Uterus (tissue), 4 donors: ENCODE results near the gene TUT4. TPM values are rescaled to one million over a fixed set of nuclear protein-coding genes. Genes with fewer than 3 reads are reported as not detected.

Experiments used
- DNase-seq, 2 donors: peaks; one replicate each; pipeline ENCODE4 v3.0.0-alpha.2; 2019 to 2020
- H3K27ac ChIP-seq, 2 donors: fragments of 200-600 bp; sonication (generic); 1 replicate in 1 of 2; 2 replicates in 1 of 2; pipeline ENCODE4 v1.5.1; 2016 to 2018
- H3K27me3 ChIP-seq, 2 donors: fragments of 200-600 bp; sonication (generic); one replicate each; pipeline ENCODE4 v1.5.1; 2018 to 2019; ENCODE audit warnings: control low read depth in 1 of 2
- H3K36me3 ChIP-seq, 2 donors: fragments of 200-600 bp; sonication (generic); one replicate each; pipeline ENCODE4 v1.5.1; 2019; ENCODE audit warnings: control low read depth in 1 of 2
- H3K4me1 ChIP-seq, 2 donors: fragments of 200-600 bp; sonication (generic); one replicate each; pipeline ENCODE4 v1.5.1; 2018 to 2019; ENCODE audit warnings: control low read depth in 1 of 2
- H3K4me3 ChIP-seq, 2 donors: fragments of 200-600 bp; sonication (generic); 1 replicate in 1 of 2; 2 replicates in 1 of 2; pipeline ENCODE4 v1.5.1; 2018 to 2019; ENCODE audit warnings: mild to moderate bottlenecking in 1 of 2
- H3K9me3 ChIP-seq, 2 donors: fragments of 200-600 bp; sonication (generic); one replicate each; pipeline ENCODE4 v1.5.1; 2019; ENCODE audit warnings: control low read depth in 1 of 2
- POLR2A ChIP-seq, 2 donors: fragments of 450-650 bp; IDR thresholded peaks; one replicate each; pipeline ENCODE4 v1.6.1; 2016; ENCODE audit warnings: antibody characterized with exemption in 2 of 2, mild to moderate bottlenecking in 1 of 2, moderate library complexity in 1 of 2
- intact Hi-C: fragments of 100-400 bp; cut with DNase I; formaldehyde crosslinking; loops from one replicate; pipeline ENCODE4 v1.15.1; 2023; ENCODE audit warnings: low total_unique reads
- total RNA-seq, 4 donors: library from RNA; depleted of rRNA in 3 of 4; stranded (reverse); fragments of >200 nt in 3 of 4; gene quantifications; one replicate each; pipeline versions ENCODE4 v1.1.0 to v1.2.4, GENCODE V29; 2014 to 2023
- TF ChIP-seq, protein P1 (sequence below), 4 experiments: fragments of 200-600 bp in 2 of 4; fragments of 450-650 bp in 2 of 4; sonication (generic) in 2 of 4; IDR thresholded peaks; one replicate each; pipeline ENCODE4 v1.5.1; 2016 to 2019; ENCODE audit warnings: antibody characterized with exemption in 4 of 4, mild to moderate bottlenecking in 2 of 4, moderate library complexity in 1 of 4
- donor health status: DM: yes; HTN: yes; CAD: no.

Gene TUT4
- total RNA-seq, 4 donors from 2014 or later: 105 to 138 (median 127) TPM

DNA sequence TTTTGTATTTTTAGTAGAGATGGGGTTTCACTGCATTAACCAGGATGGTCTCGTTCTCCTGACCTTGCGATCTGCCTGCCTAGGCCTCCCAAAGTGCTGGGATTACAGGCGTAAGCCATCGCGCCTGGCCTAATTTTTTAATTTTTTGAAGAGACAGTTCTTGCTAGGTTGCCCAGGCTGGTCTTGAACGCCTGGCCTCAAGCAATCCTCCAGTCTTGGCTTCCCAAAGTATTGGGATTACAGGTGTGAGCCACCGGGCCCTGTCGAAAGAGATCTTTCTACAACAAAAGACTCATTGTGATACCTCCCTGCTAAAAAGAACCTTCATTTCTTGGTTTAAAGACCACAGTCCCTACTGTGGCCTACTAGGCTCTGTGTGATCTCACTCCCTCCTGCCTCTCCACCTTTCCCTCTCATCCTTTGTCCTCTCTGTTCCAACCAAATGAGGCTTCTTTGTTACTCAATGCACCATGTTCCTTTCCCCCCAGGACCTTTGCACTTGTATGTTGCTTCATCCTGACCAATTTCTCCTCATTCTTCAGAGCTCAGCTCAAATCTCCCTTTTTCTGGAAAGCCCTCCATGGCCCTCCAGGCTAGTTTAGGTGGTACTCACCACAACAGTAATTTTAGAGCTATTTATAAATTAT lies 47.8 kb upstream of the TUT4 start:
- H3K27me3 ChIP-seq: no peaks in the 10 kb centered on the region
- no peak overlapping the region for H3K27ac ChIP-seq
- TF ChIP-seq POLR2A (IDR thresholded peaks at IDR 0.05): no peak
- TF ChIP-seq, protein P1, sequence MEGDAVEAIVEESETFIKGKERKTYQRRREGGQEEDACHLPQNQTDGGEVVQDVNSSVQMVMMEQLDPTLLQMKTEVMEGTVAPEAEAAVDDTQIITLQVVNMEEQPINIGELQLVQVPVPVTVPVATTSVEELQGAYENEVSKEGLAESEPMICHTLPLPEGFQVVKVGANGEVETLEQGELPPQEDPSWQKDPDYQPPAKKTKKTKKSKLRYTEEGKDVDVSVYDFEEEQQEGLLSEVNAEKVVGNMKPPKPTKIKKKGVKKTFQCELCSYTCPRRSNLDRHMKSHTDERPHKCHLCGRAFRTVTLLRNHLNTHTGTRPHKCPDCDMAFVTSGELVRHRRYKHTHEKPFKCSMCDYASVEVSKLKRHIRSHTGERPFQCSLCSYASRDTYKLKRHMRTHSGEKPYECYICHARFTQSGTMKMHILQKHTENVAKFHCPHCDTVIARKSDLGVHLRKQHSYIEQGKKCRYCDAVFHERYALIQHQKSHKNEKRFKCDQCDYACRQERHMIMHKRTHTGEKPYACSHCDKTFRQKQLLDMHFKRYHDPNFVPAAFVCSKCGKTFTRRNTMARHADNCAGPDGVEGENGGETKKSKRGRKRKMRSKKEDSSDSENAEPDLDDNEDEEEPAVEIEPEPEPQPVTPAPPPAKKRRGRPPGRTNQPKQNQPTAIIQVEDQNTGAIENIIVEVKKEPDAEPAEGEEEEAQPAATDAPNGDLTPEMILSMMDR (IDR thresholded peaks at IDR 0.05): no peak
- DNase-seq: no peak
- peaks cover 0 to 8% of the 10 kb centered on the region in 2 donors for H3K4me1 ChIP-seq
- no peak overlapping the region for H3K4me3 ChIP-seq
- no peaks in the 10 kb centered on the region for H3K36me3 ChIP-seq
- intact Hi-C loops: no loop called here
- no peaks in the 10 kb centered on the region for H3K9me3 ChIP-seq

DNA sequence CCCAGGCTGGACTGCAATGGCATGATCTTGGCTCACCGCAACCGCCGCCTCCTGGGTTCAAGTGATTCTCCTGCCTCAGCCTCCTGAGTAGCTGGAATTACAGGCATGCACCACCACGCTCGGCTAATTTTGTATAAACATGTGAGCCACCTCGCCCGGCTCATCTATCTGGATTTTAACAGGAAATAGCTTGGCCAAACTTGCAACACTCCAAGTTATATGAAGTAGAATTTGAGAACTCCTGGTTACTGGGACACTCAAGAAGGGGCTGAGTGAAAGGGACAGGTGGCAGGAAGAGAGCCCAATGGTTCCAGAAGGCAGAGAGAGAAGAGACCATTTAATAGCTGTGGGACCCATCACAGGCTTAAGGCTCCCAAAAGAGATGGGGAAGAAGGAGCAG lies 46.3 kb upstream of the TUT4 start:
- intact Hi-C loops: no loop called here
- peaks cover 0 to 8% of the 10 kb centered on the region in 2 donors for H3K4me1 ChIP-seq

DNA sequence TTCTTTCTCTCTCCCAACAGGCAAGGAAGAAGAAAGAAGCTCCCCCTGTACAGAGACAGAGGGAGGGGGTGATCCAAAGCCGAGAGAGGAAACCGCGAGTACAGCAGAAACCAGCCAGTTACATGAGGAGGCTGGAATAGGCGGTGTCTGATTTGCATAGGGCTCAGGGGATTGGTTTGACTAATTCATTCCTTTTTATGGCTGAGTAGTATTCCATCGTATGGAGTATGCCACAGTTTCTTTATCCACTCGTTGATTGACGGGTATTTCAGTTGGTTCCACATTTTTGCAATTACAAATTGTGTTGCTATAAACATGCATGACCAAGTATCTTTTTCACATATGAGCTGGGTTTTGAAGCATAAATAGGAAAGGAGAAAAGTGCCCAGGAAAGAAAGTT lies 45.8 kb upstream of the TUT4 start:
- no peaks in the 10 kb centered on the region for H3K36me3 ChIP-seq
- peaks cover 0 to 8% of the 10 kb centered on the region in 2 donors for H3K4me1 ChIP-seq
- DNase-seq: no peak
- TF ChIP-seq POLR2A (IDR thresholded peaks at IDR 0.05): no peak
- TF ChIP-seq, protein P1 (IDR thresholded peaks at IDR 0.05): no peak
- H3K4me3 ChIP-seq: no peak overlapping the region
- no peaks in the 10 kb centered on the region for H3K27me3 ChIP-seq
- no peaks in the 10 kb centered on the region for H3K9me3 ChIP-seq
- no peak overlapping the region for H3K27ac ChIP-seq
- intact Hi-C loops: no loop called here

More for the DNA sequence above, 46.3 kb upstream of the TUT4 start:
- no peak overlapping the region for H3K27ac ChIP-seq
- no peaks in the 10 kb centered on the region for H3K36me3 ChIP-seq
- DNase-seq: no peak
- no peaks in the 10 kb centered on the region for H3K9me3 ChIP-seq
- no peak overlapping the region for H3K4me3 ChIP-seq
- no peak for TF ChIP-seq POLR2A (IDR thresholded peaks at IDR 0.05)
- TF ChIP-seq, protein P1 (IDR thresholded peaks at IDR 0.05): no peak
- H3K27me3 ChIP-seq: no peaks in the 10 kb centered on the region

DNA sequence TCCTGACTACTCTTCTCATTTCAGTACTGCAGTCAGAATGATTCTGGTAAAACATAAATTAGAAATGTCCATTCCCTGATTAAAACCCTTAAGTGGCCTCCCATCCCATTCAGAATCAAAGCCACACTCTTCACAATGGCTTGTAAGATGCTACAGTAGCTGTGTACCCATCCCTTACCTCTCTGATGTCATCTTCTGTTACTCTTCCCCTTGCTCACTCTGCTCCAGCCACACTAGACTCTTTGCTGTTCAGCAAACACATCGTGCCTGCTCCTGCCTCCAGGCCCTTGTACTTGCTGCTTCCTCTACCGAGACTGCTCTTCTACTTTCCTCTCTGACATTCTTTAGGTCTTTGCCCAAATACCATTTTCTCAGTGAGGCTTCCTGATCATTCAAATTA lies 45.0 kb upstream of the TUT4 start:
- Histone ChIP-seq H3K27ac (no peak overlapping the region), H3K27me3 (no peaks in the 10 kb centered on the region), H3K9me3 (no peaks in the 10 kb centered on the region), H3K4me1 (peaks cover 0 to 2% of the 10 kb centered on the region in 2 donors), H3K36me3 (no peaks in the 10 kb centered on the region), H3K4me3 (no peak overlapping the region)
- intact Hi-C loops: no loop called here
- no peak for TF ChIP-seq POLR2A (IDR thresholded peaks at IDR 0.05)
- TF ChIP-seq, protein P1 (IDR thresholded peaks at IDR 0.05): no peak
- no peak for DNase-seq

DNA sequence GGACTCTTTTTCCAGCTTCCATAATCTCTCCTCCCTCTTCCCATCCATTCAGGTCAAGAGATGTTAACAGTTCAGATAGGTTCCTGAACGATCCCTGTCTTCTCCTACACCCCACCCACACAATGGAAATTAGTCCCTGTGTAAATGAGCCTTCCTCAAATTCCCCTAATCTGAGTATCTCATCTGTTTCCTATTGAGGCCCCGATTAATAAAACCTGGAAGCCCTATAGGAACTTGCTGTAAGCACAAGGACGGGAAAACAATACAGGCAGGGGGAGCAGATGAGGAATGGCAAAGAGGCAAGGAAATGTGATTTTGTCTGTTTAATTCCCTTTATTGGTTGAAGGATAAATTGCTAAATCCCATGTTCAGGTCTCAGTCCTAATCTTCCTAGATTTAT lies 42.2 kb upstream of the TUT4 start:
- no peak for DNase-seq
- Histone ChIP-seq H3K4me3 (no peak overlapping the region), H3K9me3 (no peaks in the 10 kb centered on the region), H3K27me3 (no peaks in the 10 kb centered on the region), H3K27ac (no peak overlapping the region), H3K36me3 (no peaks in the 10 kb centered on the region), H3K4me1 (no peaks in the 10 kb centered on the region)
- TF ChIP-seq, protein P1 (IDR thresholded peaks at IDR 0.05): no peak
- TF ChIP-seq POLR2A (IDR thresholded peaks at IDR 0.05): no peak
- intact Hi-C loops: no loop called here
